Cardiac fibroblast (primary cell): ENCODE measurements around the gene ZDHHC4.
"Not testable (repeated sequence)": the region's sequence is repeated elsewhere in the genome, so short reads cannot be mapped to it uniquely, and the experiment has no call there.

Source experiments
- DNase-seq, 2 donors: peaks; one replicate each; pipeline versions ENCODE4 v3.0.0 to v3.0.0-alpha.2; 2010; ENCODE audit warnings: low read depth in 2 of 2
- H3K4me3 ChIP-seq, 2 donors: replicated peaks in 1 of 2; 1 replicate in 1 of 2; 2 replicates in 1 of 2; pipeline ENCODE4 v1.5.1; 2011; ENCODE audit warnings: low read depth in 2 of 2, low read length in 2 of 2, mild to moderate bottlenecking in 2 of 2, moderate library complexity in 1 of 2
- TF ChIP-seq, protein P1 (sequence below): IDR thresholded peaks from one replicate; pipeline ENCODE4 v1.5.1; 2011; ENCODE audit warnings: low read depth, mild to moderate bottlenecking, low read length, inconsistent platforms

The ZDHHC4 gene

DNA sequence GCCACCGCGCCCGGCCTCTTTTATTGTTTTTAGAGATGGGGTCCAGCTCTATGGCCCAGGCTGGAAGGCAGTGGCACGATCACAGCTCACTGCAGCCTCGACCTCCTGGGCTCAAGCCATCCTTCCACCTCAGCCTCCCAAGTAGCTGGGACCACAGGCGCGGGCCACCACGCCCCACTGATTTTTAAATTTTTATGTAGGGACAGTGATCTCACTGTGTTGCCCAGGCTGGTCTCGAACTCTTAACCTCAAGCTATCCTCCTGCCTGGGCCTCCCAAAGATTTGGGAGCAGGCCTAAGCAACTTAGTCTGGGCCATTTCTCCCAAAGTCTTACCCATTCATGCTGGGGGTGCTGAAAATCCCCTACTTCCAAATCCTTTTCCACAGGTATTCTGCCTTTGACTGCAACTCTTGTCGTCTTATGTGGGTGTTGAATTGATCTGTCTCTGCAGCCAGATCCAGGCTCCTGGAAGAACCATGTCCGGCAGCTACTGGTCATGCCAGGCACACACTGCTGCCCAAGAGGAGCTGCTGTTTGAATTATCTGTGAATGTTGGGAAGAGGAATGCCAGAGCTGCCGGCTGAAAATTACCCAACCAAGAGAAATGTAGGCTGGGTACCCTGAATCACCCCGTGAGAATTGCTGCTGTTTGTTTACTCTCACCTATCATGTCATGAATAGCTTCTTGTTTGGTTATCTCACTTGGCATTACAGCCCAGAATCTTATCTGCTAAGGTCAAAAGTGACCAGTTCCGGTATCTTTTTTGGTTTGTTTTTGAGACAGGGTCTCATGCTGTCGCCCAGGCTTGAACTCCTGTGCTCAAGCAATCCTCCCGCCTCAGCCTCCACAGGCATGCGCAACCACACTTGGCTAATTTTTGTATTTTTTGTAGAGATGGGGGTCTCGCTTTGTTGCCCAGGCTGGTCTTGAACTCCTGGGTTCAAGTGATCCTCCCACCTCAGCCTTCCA lies 1.1 kb downstream of the ZDHHC4 start:
- TF ChIP-seq, protein P1, sequence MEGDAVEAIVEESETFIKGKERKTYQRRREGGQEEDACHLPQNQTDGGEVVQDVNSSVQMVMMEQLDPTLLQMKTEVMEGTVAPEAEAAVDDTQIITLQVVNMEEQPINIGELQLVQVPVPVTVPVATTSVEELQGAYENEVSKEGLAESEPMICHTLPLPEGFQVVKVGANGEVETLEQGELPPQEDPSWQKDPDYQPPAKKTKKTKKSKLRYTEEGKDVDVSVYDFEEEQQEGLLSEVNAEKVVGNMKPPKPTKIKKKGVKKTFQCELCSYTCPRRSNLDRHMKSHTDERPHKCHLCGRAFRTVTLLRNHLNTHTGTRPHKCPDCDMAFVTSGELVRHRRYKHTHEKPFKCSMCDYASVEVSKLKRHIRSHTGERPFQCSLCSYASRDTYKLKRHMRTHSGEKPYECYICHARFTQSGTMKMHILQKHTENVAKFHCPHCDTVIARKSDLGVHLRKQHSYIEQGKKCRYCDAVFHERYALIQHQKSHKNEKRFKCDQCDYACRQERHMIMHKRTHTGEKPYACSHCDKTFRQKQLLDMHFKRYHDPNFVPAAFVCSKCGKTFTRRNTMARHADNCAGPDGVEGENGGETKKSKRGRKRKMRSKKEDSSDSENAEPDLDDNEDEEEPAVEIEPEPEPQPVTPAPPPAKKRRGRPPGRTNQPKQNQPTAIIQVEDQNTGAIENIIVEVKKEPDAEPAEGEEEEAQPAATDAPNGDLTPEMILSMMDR = no peak
- H3K4me3 ChIP-seq = peak overlapping the region; percentile 70 to 74
- DNase-seq = peak in 1 of 2 donors; percentile 15

DNA sequence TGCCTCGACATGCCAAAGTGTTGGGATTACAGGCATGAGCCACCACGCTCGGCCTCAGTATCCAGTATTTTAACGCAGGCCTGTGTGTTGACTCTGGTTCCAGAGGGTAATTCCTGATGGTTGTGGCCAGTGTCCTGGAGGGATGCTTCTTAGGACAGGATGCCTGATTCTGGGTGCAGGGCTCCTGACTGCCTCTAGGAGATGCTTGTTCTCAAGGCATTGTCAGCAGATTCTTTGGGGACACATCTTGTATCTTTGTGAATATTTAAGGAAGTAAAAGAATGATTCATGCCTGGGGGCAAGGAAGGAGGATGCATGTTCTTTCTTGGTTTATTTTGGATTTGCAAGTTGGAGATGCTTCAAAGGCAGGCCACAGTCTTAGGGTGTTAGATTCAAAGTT lies 2.2 kb downstream of the ZDHHC4 start:
- TF ChIP-seq, protein P1 = peak; percentile 30
- peak in 1 of 2 donors; percentile 42 for DNase-seq
- H3K4me3 ChIP-seq = no peak overlapping the region

DNA sequence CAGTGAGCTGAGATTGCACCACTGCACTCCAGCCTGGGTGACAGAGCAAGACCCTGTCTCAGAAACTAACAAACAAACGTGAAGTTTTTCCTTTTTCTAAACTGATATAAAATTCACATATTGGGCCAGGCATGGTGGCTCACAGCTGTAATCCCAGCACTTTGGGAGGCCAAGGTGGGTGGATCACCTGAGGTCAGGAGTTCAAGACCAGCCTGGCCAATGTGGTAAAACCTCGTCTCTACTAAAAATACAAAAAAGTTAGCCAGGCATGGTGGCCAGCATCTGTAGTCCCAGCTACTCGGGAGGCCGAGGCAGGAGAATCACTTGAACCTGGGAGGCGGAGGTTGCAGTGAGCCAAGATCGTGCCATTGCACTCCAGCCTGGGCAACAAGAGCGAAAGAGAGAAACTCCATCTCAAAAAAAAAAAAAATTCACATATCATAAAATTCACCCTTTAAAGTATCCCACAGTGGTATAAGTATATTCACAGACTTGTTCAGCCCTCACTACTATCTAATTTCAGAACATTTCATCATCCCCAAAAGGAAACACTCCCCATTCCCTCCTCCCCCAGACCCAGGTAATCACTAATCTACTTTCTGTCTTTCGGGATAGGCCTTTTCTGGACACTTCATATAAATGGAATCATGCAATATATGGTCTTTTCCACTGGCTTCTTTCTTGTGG lies 8.6 kb downstream of the ZDHHC4 start:
- H3K4me3 ChIP-seq, DNase-seq: not testable (repeated sequence)

GRCh38 chr7:6588566-6588965 lies 11.3 kb downstream of the ZDHHC4 start:
- H3K4me3 ChIP-seq = no peak overlapping the region
- TF ChIP-seq, protein P1 = no peak
- no peak for DNase-seq

GRCh38 chr7:6589151-6589828 lies 12.0 kb downstream of the ZDHHC4 start:
- no peak for DNase-seq
- H3K4me3 ChIP-seq = peak overlapping the region; percentile 24 to 31
- TF ChIP-seq, protein P1 = no peak

GRCh38 chr7:6589829-6590644 lies 12.8 kb downstream of the ZDHHC4 start, which contains the start of gene INTS15:
INTS15 (plus strand) TSS chr7:6590021; CDS start chr7:6590284, 263 bp downstream.
- TF ChIP-seq, protein P1 = peak; percentile 14
- peak within 1 kb of the TSS; percentile 73 to 90 for H3K4me3 ChIP-seq

More at GRCh38 chr7:6589829-6590644, 12.8 kb downstream of the ZDHHC4 start, which contains the start of gene INTS15:
- DNase-seq = peak; percentile 74 to 87
